GM06990 (cell line): Measurements from ENCODE around the gene CCDC30.

Source experiments
- DNase-seq: peaks from one replicate; pipeline ENCODE4 v3.0.0-alpha.2; 2011; ENCODE audit not compliant: insufficient read length; ENCODE audit errors: extremely low read depth
- H3K27me3 ChIP-seq: replicated peaks from 2 replicates; pipeline ENCODE4 v1.6.0; 2011; ENCODE audit warnings: low read length; ENCODE audit not compliant: control insufficient read depth, insufficient read depth
- H3K36me3 ChIP-seq: 2 replicates; pipeline ENCODE4 v1.5.1; 2011; ENCODE audit warnings: low read length; ENCODE audit not compliant: control insufficient read depth, insufficient read depth
- H3K4me3 ChIP-seq: replicated peaks from 2 replicates; pipeline ENCODE4 v1.5.1; 2011; ENCODE audit warnings: low read depth, mild to moderate bottlenecking, control low read depth, low read length
- TF ChIP-seq, protein P1 (sequence below): IDR thresholded peaks from 2 replicates; pipeline ENCODE4 v1.5.1; 2011; ENCODE audit warnings: low read length, control low read depth, mild to moderate bottlenecking, inconsistent platforms; ENCODE audit not compliant: insufficient read depth, poor library complexity, severe bottlenecking

CCDC30 gene

DNA sequence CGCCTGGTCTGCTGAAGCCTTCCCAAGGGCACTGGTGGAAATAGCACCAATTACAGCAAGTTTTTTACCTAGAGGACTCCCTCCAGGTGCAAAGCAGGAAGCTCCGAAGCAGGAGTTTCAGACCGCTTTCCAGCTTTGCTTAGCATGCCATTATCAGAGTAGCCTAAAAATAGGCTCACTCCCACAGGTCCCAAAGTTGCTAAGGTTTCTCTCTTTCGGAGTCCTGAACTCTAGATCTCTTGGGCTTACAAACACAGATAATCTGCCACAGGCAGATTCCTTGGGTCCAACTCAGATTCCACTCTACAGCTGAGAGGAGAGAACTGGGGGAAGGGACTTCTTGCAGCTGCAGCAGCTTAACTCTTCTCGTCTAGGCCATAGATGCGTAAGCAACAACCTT, 29.7 kb upstream of the CCDC30 start:
- TF ChIP-seq, protein P1, sequence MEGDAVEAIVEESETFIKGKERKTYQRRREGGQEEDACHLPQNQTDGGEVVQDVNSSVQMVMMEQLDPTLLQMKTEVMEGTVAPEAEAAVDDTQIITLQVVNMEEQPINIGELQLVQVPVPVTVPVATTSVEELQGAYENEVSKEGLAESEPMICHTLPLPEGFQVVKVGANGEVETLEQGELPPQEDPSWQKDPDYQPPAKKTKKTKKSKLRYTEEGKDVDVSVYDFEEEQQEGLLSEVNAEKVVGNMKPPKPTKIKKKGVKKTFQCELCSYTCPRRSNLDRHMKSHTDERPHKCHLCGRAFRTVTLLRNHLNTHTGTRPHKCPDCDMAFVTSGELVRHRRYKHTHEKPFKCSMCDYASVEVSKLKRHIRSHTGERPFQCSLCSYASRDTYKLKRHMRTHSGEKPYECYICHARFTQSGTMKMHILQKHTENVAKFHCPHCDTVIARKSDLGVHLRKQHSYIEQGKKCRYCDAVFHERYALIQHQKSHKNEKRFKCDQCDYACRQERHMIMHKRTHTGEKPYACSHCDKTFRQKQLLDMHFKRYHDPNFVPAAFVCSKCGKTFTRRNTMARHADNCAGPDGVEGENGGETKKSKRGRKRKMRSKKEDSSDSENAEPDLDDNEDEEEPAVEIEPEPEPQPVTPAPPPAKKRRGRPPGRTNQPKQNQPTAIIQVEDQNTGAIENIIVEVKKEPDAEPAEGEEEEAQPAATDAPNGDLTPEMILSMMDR: no peak
- Histone ChIP-seq H3K27me3 (no peaks in the 10 kb centered on the region), H3K4me3 (no peak overlapping the region), H3K36me3 (no peaks in the 10 kb centered on the region)
- no peak for DNase-seq

DNA sequence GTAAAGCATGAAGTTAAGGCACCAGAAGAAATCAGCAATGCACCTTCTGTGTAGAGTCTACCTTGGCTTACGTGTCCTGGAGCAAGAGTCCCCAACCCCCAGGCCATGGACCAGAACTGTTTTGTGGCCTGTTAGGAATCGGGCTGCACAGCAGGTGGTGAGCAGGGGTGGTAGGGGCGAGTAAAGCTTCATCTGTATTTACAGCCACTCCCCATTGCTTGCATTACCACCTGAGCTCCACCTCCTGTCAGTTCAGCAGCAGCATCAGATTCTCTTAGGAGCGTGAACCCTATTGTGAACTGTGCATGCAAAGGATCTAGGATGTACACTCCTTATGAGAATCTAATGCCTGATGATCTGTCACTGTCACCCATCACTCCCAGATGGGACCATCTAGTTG, 28.7 kb upstream of the CCDC30 start:
- H3K4me3 ChIP-seq: no peak overlapping the region
- no peak for DNase-seq
- TF ChIP-seq, protein P1: no peak
- no peaks in the 10 kb centered on the region for H3K27me3 ChIP-seq
- no peaks in the 10 kb centered on the region for H3K36me3 ChIP-seq

DNA sequence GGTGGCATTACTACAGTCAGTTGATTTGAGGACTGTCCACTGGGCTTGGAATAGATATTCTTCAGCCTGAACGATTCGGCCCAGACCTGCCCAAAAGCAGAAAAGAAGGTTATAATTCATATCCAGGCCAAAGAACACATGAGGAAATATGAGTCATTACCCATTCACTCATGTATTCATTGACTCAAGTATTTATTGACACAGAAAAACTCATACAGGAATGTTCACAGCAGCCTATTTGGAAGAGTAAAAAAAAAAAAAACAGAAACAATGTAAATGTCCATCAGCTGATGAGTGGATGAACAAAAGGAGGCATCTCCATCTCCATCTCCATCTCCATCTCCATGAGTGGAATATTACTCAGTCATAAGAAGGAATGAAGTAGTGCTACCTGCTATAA, 23.1 kb upstream of the CCDC30 start:
- DNase-seq: no peak
- Histone ChIP-seq H3K4me3 (no peak overlapping the region), H3K27me3 (no peaks in the 10 kb centered on the region), H3K36me3 (no peaks in the 10 kb centered on the region)
- TF ChIP-seq, protein P1: no peak

GRCh38 chr1:42442662-42443061, 20.4 kb upstream of the CCDC30 start:
- no peak overlapping the region for H3K4me3 ChIP-seq
- no peaks in the 10 kb centered on the region for H3K36me3 ChIP-seq
- DNase-seq: no peak
- TF ChIP-seq, protein P1: no peak
- H3K27me3 ChIP-seq: no peaks in the 10 kb centered on the region

DNA sequence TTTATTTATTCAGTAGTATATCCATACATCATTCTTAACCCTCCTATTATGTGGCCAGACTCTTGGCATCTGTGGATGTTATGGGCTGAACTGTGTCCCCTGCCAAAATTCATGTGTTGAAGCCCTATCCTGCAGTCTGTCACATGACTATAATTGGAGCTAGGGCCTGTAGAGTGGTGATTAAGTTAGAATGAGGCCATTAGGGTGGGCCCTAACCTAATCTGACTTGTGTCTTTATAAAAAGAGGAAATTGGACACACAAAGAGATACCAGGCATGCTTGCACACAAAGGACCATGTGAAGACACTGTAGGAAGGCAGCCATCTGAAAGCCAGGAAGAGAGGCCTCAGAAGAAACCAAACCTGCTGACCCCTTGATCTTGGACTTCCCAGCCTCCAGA, 13.8 kb upstream of the CCDC30 start:
- no peak for DNase-seq
- no peaks in the 10 kb centered on the region for H3K36me3 ChIP-seq
- H3K4me3 ChIP-seq: no peak overlapping the region
- no peaks in the 10 kb centered on the region for H3K27me3 ChIP-seq
- TF ChIP-seq, protein P1: no peak

- H3K4me3 ChIP-seq: no peak overlapping the region
- DNase-seq: no peak
Measured at GRCh38 chr1:42450061-42450460, 13.0 kb upstream of the CCDC30 start.

More at GRCh38 chr1:42450061-42450460, 13.0 kb upstream of the CCDC30 start:
- TF ChIP-seq, protein P1: no peak
- Histone ChIP-seq H3K27me3 (no peaks in the 10 kb centered on the region), H3K36me3 (no peaks in the 10 kb centered on the region)
